NCI-H226 (cell line): Measurements from ENCODE around the gene C2orf49.

Experiments used
- DNase-seq: peaks from one replicate; pipeline ENCODE4 v3.0.0-alpha.2; 2015

The C2orf49 gene

DNA sequence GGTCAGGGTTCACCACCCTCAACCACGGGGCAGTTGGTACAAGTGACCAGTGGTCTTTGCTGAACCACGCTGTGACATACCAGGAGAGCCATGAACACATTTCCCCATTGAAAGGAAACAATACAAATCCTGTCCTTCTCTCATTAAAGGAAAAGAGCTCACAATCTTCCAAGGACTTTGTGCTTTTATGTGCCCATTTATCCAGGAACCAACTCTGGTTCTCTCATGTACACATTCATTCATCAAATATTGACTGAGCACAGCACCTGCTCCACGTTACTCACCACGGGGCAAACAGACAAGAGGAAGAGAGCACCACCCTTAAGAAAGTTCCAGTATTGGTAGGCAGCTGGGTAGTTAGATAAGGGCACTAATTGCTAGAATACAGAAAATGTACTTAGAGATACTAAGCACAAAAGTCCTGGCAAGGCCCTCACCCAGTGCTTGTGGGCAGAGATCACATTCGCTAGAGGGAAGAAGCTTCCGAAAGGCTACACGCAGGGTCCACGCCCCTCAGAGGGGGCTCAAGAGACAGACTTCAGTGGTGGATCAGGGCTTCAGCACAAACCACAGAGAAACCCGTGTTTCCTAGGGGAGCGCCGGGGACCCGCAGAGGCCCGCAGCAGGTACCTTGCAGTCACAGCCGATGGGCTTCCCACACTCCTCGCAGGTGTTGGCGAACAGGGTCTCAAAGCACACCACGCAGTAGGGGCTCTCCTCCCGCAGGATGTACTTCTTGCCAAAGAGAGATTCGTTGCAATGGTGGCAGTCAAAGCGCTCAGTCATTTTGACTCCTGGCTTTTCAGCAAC lies 48.6 kb downstream of the C2orf49 start:
- DNase-seq, result no peak

DNA sequence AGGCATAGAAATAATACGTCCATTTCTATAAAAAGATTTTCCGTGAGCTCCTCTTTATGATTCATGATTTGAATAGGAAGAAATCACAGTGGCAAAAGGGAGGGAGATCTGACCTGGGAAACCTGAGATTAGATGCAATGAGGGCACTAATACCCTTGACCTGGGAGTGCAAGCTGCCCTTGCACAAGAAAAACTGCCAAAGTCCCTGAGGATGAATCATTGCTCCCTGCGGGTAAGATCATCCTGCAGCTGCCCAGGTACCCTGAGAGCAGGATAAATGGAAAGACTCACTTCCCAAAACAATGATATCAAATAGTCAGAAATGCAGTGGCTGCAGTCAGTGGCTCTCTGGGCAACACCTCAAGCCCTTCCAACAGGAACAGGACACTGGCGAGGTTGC lies 49.9 kb downstream of the C2orf49 start:
- peak; percentile 71 for DNase-seq

DNA sequence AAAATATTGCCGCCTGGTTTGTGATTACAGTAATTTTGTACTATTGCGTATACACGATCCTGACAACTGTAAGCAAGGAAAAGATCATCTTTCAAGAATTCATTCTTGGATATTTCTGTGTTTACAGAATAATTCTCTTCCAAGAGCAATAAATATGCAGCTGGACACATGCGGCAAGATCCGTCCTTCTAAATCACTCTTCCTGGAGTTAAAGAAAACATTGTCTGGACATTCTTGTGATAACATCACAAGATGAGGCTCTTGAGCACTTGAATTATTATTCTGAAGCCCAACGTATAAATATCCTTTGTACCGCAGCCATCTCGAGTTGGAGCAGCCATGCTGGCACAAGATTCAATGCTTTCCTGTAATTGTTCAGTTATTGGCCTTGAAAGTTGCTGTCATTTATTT lies 51.6 kb downstream of the C2orf49 start:
- peak; percentile 49 for DNase-seq

DNA sequence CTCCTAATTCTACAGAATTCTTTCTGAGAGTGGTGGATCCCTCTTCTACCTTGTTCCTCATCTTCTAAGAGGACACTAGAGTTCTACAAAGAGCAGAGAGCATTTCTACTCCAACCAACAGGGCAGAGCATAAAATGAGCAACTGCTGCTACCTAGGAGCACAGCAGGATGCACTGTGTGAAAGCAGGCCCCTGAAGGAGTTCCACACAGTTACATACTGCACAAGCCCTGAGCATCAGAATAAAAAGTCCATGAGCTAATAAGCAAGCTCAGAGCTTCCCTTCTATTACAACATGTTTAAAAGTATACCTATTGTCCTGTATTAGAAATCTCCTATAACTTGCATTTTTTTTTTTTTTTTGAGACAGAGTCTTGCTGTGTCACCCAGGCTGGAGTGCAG lies 53.1 kb downstream of the C2orf49 start:
- DNase-seq, result no peak

DNA sequence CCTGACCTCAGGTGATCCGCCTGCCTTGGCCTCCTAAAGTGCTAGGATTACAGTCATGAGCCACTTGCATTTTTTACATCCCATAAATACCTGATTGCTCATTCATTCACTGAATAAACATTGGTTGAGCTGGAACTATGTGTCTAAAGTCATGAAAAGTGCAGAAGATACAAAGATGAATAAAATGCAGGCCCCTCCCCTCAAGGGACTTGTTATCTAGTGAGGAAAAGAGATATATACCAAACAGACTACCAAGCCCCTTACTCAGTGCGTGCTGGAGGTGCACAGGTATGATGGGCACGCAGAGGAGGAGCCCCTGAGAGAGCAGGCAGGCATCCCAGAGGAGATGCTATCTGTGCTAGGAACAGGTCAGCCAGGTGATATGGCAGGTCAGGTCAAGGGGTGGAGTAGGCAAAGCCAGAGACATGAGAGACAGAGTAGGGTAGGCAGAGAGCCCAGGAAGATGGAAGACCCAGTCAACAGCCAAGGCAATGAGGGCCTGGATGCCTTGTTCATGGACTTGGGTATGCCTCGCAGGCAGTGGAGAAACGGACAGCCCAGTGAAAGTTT lies 53.8 kb downstream of the C2orf49 start:
- DNase-seq, result peak; percentile 88

DNA sequence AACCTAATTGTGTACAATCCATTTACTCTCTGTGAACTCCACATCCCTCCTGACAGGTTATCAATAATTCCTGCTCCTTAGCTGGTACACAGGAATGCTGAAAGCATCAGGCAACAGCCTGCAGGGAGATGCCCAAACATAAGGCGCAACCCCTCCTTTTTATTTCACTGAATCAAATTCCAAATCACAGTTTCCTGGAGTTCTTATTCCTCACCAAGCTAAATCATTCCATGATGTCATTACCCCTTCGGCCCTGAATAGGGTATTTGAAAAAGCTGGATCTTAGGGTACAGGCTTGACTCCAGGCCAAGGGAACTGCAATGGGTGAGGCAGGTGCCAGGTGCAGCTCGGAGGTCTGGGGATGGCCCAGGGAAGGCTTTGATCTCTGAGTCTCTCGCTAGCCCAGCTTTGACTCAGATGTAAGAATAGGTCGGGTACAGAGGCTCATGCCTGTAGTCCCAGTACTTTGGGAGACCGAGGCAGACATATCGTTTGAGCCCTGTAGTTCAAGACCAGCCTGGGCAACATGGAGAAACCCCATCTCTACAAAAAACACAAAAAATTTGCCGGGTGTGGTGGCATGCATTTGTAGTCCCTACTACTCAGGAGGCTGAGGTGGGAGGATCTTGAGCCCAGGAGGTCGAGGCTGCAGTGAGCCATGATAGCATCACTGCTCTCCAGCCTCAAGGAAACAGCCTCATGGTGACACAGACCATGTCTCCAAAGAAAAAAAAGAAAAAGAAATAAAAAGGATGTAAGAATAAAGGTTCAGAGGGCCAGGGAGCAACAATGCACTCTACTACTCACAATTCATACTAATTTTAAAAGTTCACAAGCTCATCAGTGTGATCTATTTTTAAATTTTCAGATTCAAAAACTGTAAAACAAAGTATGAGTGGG lies 54.7 kb downstream of the C2orf49 start:
- peak; percentile 59 for DNase-seq

DNA sequence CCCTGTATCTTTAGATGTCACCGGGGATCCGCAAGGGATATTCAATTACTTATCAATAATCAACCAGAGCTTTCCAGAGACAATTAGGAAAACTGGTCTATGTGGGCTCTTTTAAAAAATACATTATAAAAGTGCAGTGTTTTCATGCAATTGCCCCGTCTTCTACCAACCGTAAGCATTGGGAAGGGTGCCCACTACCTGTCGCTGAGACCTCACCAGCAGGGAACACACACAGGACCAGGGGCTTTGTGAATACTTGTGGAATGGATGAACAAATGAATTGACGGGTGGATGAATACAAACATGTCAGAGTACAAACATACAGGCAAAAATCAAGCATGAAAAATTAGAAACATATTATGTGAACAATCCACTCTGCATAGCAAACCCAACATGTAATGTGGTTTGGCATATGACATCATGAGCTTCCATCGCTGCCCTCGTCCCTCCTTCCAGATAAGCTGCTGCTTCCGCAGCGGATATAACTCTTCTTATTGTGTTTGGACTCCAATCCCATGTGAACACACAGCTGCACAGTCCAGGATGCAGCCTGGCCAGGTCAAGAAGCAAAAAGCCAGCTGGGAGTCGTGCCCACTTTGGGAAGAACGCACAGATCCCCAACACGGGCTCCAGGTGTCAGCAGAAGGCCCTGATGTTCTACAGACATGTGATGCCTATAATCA lies 56.2 kb downstream of the C2orf49 start:
- peak; percentile 76 for DNase-seq

DNA sequence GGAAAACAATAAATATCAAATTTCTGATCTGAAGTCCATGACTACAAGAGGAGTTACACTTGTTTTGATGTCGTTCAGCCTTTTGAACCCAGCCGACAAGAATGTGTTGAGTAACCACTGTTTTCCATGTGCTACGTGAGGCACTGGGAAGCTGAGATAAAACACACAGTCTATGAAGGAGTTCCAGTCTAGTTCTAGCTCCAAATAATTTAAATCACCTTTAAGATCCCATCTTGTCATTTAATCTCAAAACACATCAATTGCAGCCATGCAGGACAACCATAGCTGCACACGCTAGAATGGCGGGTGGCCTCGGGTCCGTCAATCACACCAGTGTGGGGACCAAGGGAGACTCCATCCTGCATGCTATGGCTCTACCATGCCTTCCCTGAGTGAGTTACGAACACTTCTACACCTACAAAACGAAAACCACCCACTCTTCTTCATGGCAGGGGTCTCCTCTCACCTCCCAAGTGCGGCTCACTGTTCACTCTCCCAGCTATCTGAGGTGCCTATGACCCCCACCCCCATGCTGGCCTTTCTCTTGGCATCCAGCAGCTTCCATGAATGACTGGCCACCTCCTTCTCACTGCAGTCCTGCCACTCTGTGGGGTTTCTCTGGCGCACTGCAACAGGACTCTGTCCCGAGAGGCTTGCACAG lies 57.7 kb downstream of the C2orf49 start:
- no peak for DNase-seq

DNA sequence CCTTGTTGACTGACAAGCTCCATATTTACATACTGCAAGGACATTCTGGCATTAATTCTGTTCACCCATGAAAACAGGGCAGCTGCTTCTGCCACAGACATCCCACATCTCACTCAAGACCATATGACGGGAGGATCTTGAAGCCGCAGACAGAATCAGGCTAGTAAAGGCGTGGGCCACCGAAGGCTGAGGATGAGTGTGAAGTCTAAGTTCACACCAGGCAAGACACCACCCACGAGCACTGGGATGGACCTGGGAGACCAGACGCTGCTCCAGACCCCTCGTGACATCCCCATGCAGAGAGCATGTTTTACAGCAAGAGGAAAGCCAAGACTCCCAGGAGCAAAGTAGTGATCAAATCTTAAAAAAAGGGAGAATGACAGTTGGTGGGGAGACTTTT lies 58.4 kb downstream of the C2orf49 start:
- DNase-seq, result no peak

DNA sequence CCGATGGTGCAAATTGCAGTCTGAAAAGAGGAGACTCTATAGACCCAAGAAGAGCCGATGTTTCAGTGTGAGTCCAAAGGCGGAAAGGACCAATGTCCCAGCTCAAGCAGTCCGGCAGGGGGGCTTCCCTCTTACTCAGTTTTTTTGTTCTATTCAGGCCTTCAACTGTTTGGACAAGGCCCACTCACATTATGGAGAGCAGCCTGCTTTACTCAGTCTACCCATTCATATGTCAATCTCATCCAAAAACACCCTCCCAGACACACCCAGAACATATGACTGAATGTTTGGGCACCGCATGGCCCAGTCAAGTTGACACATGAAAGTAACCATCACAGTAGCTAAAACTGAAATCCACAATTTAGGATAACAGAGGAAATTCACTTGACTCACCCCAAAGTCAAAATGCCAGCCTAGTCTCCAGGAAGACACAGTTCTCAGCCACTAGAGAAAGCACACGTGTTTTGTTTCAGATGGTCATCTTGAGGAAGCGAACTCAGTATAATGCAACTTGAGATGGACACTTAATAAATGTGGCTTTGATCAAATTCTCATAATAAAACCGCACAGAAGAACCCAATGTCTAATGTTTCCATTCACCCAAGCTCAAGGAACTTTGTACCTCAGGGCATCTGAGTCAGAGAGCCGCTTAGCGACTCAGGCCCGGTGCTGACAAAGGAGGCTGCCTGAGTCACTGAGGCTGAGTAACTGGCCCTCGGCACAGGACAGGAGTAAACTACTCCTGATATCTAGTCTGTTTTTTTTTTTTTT lies 59.1 kb downstream of the C2orf49 start:
- DNase-seq, result peak; percentile 96

DNA sequence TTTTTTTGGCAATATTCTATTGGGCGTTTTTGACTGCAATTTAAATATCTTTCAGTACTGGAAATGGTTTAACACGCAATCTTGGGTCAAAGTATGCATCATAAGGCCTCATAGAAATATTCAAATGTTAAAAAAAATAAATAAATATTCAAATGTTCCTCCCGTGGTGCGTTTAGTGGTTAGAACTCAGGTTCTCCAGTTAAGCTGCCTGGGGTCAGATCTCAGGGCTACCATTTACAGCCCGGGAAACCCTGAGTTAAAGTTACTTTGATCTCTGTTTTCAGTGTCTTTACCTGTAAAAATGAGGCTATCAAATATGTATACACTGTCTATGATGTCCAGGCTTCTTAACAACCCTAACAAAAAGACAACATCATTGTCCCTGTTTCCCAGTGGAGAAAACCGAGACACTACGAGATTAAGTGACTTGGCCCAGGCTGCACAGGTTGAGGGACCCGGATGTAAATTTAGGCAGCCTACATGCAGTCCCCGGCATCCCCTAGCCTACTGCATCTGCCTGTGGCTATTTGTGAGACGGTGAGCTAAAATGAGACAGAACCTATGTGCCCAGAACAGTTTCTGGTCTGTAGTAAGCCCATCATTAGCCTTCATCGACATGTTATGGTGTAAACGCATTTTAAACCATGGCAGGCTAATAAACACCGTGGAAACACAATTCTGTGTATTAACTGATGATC lies 59.8 kb downstream of the C2orf49 start:
- DNase-seq, result no peak

DNA sequence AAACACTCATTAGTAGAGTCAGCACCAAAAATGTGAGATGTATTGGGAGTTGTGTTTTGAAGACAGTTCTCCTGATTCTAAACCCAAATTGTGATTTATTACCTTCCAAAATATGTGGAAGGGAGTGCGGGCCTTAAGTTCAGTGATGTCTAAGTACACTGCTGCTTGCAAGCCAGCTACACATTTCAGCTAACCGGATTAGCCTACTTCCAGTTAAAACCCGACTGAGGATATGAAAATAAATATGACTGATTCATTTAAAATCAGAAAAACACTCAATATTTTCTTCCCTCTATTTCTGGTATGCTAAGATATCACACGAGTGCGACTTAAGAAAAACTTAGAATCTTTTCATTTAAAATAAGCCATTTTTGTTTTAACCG lies 60.6 kb downstream of the C2orf49 start:
- no peak for DNase-seq

DNA sequence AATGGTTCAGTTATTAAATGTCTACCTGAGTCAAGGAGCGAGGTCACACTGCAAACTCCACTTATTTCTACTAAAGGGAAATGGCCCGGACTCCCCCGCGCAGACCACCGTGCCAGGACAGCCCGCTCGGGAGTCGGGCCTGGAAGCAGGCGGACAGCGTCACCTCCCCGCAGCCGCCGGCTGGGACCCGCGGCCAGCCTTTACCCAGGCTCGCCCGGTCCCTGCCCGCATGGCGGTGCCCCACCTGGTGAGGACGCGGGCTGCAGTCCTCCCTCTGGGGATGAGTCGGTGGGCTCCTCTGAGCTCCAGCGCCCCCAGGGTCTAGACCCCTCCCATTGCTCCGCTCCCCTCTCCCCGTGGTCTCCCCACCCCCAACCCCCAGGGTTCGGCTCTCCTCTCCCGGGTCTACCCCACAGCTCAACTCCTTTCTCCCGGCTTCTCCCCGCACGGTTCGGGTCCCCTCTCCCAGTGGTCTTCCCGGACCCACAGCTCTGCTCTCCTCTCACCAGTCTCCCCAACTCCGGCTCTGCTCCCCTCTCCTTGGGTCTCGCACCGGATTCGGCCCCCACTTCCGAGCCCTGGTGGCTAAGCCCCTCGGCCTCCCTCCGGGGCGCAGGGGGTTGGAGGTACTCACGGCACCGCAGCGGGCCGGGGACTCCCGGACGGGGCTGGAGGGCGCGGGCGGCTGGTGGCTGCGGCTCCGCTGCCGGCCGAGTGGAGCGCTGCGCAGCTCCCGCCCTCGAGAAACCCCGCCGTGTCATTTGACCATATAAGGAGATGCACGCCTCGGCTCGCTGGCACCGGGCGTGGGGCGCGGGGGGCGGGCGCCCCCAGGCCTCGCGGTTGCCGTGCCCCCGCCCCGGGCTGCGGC lies 61.2 kb downstream of the C2orf49 start, which contains the start of gene FHL2:
FHL2 (minus strand) TSS at position 716 of the 871 bp plus-strand sequence. CDS start 12,535 bp downstream, outside the sequence.
- peak; percentile 82 for DNase-seq
